ENCODE results near the gene XRCC4.

XRCC4 gene

DNA sequence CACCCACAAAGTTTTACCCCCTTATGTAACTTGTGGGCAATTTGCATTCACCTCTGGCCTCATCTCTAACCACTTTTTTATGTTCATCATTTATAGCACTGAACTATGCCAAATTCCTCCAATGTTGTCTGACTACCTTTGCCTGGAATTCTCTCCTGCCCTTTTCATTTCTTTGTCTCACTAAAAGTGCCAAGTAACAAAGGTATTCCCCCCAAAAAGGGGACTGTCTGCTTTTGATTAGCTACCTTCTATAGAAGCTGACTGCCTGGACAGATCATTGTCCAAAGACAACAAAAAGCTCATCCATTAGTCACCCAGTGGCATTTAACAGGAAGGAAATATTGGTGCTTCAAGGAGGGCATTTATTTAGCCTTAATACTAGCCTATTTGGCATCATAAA, 204.3 kb downstream of the XRCC4 start:
- DNase-seq: no peak

DNA sequence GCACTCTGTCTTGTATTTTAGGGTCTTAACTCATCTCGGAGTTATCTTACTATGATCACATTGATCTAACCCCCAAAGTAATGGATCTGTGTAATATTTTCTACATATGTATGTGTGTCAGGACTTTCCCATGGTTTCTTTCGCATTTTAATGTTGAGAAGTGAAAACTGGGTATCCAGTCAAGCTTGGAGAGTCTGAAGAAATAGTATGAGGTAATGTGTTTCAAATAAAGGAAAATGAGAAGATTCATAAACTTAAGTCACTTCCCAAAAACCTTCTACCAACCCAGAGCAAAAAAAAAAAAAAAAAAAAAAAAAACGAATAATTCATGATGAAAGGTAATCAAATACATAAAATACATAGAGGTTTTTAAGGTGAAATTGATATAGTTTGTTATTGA, 206.4 kb downstream of the XRCC4 start:
- DNase-seq: no peak

DNA sequence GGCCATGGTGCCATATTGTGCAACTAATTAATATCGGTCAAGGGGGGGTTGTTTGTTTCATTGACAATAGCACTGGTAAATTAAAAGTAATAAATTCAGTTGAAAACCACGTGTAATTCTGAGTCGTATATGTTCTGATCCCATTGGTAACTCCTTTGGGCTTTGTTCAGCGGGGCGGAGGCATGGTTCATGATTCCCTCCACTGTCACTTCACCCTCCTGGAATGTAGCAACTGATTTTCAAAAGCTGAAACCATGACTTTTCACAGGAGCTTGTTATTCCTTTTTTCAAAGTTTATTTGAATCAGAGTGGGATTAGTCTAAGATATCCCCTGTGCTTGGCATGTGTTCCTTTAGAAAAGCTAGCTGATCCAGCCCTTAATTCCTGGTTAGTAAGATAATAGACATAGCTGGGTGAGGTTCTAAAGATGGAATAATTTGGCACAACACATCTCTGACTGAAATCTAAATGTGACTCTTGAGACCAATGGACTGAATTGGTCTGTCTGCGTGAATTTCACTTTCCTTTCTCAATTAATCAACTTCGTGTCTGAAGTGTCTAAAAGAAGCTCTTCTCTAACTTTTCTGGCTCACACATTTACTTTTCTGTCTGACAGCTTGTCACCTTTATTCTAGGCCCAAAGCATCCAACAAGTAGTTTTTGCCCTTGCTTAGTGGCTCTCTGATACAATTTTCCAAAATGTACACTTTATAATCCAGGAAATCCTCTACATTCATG, 208.5 kb downstream of the XRCC4 start:
- DNase-seq: no peak

GRCh38 chr5:83294246-83294645, 216.9 kb downstream of the XRCC4 start:
- no peak for DNase-seq

GRCh38 chr5:83299353-83299752, 222.0 kb downstream of the XRCC4 start:
- DNase-seq: no peak

GRCh38 chr5:83306572-83307241, 229.4 kb downstream of the XRCC4 start:
- DNase-seq: no peak

DNA sequence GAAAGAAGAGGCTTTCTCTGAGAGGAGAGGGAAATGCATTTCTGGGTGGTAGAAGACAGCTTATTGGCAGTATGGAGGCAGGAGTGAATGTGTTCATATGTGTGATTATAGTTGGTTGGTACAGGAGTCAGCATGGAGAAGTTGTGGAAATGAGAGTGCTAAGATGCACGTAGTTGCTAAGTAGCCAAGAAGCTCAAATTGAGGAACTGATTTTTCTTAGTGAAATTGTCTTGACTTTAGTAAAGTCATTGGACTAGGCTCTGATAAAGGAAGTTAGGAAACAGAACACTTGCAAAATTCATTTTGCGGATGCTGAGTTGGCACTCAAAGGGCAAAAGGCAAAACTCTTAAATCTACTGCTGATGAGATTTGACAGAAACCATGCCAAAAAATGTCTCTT, 235.3 kb downstream of the XRCC4 start:
- DNase-seq: no peak

GRCh38 chr5:83313436-83313835, 236.1 kb downstream of the XRCC4 start:
- no peak for DNase-seq

DNA sequence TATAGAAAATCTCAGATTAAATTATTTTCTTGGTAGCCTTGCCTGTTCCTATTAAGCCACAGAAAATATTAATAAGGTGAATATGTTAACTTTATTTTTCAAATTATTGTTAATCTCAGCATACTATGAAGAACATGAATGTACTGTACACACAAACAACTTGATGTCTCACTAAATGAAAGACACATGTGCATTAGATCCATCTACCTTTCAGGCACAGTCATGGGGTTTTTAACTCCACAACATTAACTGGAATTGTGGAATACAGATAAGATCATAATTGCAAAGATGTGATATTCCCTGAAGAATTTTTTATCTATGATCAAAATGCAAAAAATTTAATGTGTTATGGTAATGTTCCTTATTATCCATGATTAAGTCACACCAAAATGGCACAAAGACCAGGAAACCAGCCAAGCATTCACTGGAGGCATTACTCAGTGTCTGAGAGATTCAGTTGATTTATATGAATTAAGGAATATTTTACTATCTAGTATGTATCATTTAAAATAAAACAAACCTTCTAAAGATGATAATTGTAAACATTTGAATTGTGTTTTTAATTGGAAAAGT, 244.2 kb downstream of the XRCC4 start:
- DNase-seq: no peak

DNA sequence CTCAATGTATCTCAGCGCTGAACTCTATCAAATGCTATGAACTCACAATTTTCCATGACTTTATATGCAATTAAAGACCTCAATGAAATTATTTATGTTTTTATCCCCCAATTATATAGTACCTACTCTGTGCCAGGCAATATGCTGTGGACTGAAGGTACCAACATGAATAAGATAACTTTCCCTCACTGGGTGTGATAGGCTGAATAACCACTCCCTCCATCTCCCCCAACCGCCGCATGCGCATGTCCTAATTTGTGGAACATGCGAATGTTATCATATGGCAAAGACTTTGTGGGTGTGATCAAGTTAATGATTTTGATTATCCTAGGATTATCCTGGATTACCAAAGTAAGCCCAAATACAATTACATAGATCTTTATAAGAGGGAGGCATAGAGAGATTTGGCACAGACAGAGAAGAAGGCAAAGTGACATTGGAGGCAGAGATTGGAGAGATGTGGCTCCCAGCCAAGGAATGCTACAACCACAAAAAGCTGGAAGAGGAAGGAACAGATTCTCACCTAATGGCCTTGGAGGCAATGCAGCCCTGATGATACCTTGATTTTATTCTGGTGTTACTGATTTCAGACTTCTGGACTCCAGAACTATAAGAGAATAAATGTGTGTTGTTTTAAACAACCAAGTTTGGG, 245.1 kb downstream of the XRCC4 start:
- no peak for DNase-seq

- no peak for DNase-seq
Measured at GRCh38 chr5:83323557-83324180, 246.3 kb downstream of the XRCC4 start.

DNA sequence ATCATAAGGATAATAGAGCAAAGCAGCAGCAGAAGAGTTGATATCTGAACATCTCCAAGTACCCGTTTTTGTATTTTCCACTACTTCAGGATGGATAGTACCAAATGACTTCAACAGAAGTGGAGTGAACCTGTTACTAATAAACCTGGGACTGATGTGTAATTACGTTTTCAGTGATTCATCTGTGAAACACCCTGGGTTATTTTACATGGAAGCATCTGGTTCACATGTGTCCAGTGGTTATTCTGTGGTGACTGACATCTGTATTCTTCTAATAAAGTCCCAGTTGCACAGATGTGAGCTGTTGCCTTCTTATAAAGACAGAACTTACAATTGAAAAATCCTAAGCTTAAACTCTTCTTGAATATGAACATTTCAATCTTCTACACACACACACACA, 254.5 kb downstream of the XRCC4 start:
- DNase-seq: no peak

GRCh38 chr5:83337453-83338035, 260.2 kb downstream of the XRCC4 start:
- DNase-seq: no peak

DNA sequence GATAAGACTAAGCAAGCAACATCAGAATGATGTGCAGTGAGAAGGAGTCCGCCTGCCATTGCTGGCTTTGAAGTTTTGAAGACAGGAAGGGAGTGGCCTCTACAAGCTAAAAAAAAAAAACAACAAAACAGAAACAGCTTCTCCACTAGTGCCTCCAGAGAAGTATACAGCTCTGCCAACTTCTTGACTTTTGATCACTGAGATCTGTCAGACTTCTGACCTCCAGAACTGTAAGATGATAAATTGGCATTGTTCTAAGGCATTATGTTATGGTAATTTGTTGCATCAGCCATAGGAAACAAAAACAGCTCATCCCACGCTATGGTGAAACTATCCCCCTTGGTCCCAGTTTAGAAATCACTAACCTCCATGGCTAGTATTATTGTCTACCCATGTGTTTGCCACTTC, 263.2 kb downstream of the XRCC4 start:
- DNase-seq: no peak

DNA sequence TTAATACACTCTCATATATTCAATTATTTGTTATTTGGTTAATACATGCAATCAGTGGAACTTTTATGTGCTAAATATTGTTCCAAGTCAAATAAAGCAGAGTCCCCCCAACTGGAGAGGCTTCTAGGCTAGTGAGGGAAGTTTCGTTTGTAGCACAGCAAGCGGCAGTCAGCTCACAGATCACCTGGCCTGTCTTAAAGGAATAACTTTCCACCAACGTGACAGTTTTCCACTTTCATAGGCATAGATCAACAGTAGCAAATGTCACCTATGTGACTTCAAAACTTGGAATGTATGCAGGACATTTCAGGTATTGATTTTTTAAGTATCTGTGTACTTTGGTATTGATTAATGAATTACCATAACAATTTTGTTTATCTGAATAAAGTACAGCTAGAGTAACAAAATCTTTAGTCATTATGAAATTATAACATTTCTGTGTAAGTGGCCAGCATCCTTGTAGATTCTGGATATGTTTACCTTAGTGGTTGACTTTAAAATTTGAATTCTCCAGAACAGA, 264.5 kb downstream of the XRCC4 start:
- no peak for DNase-seq

DNA sequence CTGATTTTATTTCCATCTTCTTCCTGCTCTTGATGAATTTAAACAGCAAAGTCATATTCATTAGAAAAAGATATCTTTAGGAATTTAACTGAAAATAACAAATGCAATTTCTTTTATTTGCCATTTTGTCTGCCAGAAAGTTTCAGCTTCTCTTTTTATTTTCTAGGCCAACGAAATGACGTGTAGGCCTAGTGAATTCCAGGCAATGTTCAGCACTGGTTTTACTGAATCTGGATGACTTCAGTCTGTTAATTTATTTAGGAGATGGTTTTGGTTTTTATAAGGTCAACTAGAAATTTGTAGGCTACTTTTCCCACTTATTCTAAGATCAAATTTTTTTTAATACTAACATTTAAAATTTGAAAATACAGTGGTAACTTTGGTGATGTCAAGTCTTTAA, 265.1 kb downstream of the XRCC4 start:
- DNase-seq: no peak

GRCh38 chr5:83343299-83343698, 266.0 kb downstream of the XRCC4 start:
- DNase-seq: peak; percentile 39

- no peak for DNase-seq
Measured at GRCh38 chr5:83345423-83345822, 268.1 kb downstream of the XRCC4 start.

DNA sequence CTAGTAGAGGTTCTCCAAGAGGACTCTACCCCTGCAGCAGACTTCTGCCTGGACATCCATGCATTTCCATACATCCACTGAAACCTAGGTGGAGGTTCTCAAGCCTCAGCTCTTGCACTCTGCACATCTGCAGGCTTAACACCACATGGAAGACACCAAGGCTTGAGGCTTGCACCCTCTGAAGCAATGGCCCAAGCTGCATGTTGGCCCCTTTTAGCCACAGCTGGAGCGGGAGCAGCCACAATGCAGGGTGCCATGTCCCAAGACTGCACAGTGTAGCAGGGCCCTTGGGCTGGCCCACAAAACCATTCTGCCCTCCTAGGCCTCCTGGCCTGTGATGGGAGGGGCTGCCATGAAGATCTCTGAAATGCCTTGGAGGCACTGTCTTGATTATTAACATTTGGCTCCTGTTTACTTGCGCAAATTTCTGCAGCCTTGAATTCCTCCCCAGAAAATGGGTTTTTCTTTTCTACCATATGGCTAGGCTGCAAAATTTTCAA, 271.0 kb downstream of the XRCC4 start:
- DNase-seq: no peak

DNA sequence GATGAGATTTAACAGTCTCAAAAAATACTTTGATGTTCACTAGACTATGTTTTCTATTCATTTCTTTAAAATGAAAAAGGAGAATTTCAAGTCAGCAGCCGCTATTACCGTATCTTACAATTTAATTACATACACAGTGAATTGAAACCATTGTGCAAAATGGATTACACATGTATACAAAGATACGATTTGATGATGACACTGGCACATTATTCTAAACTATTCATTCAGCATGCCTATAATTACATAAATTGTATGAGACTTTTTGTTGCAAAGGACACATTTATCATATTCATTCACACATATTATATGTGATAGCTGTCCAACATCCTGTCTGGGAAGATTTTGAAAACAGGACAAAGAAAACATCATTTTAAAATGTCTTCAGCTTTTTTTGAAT, 275.9 kb downstream of the XRCC4 start:
- peak; percentile 6 for DNase-seq

DNA sequence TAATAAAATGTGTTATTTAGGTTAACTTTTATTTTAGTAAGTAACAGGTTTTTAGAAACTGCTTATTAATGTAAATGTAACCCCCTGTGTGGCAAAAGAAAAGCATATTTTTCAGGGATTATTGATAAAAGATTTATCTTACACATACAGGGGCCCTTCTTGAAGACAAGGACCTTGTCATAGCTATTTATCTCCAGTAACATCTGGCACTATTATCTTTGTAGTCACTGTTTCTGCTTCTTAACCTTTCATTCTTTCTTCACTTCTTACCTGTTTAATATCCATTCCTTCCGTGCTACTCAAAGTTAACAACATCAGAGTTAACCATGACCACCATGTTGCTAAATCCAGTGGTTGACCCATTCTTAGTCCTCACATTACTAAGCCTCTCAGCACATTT, 276.4 kb downstream of the XRCC4 start:
- DNase-seq: no peak

GRCh38 chr5:83354958-83355357, 277.6 kb downstream of the XRCC4 start:
- no peak for DNase-seq

All from COR-L47 (cell line).